ENCODE results near the gene FAM83E.

Gene FAM83E

DNA sequence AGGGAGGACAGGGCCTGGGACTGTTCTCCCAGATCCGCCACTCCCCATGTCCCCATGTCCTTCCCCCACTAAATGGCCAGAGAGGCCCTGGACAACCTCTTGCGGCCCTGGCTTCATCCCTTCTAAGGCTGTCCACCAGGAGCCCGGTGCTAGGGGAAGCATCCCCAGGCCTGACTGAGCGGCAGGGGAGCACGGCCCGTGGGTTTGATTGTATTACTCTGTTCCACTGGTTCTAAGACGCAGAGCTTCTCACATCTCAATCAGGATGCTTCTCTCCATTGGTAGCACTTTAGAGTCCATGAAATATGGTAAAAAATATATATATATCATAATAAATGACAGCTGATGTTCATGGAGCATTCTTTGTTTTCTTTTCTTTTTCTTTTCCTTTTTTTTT lies 7.5 kb downstream of the FAM83E start:
- TF ChIP-seq, protein P1, sequence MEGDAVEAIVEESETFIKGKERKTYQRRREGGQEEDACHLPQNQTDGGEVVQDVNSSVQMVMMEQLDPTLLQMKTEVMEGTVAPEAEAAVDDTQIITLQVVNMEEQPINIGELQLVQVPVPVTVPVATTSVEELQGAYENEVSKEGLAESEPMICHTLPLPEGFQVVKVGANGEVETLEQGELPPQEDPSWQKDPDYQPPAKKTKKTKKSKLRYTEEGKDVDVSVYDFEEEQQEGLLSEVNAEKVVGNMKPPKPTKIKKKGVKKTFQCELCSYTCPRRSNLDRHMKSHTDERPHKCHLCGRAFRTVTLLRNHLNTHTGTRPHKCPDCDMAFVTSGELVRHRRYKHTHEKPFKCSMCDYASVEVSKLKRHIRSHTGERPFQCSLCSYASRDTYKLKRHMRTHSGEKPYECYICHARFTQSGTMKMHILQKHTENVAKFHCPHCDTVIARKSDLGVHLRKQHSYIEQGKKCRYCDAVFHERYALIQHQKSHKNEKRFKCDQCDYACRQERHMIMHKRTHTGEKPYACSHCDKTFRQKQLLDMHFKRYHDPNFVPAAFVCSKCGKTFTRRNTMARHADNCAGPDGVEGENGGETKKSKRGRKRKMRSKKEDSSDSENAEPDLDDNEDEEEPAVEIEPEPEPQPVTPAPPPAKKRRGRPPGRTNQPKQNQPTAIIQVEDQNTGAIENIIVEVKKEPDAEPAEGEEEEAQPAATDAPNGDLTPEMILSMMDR (IDR thresholded peaks at IDR 0.05; ENCODE audit: insufficient read depth, low read depth, low read length, missing control alignments) = no peak
- no peak for DNase-seq (ENCODE audit: low read depth)
- no peak overlapping the region for H3K4me3 ChIP-seq (ENCODE audit: low read depth, low read length)

DNA sequence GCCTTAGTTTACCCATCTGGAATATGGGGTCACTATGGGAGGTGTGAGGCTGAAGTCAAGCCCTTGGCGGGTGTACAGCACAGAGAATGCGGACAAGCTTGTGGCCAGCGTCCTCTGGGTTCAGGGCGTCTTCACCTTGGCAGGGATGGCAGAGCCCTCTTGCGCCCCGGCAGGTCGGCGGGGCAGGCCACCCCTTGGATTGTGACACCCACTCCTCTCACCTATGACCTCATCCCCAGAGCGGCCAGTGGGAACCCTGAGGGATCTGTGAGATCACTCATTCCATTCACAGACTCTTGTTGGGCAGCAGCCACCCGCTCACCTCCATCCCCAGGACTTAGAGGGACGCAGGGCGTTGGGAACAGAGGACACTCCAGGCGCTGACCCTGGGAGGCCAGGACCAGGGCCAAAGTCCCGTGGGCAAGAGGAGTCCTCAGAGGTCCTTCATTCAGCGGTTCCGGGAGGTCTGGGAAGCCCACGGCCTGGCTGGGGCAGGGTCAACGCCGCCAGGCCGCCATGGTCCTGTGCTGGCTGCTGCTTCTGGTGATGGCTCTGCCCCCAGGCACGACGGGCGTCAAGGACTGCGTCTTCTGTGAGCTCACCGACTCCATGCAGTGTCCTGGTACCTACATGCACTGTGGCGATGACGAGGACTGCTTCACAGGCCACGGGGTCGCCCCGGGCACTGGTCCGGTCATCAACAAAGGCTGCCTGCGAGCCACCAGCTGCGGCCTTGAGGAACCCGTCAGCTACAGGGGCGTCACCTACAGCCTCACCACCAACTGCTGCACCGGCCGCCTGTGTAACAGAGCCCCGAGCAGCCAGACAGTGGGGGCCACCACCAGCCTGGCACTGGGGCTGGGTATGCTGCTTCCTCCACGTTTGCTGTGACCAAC lies 8.2 kb downstream of the FAM83E start, which contains the start of gene SPACA4:
SPACA4 (plus strand) TSS at position 280 of the 896 bp plus-strand sequence; CDS start at position 517, 237 bp downstream.
- no peak for DNase-seq (ENCODE audit: low read depth)
- TF ChIP-seq, protein P1 (IDR thresholded peaks at IDR 0.05; ENCODE audit: insufficient read depth, low read depth, low read length, missing control alignments) = no peak
- H3K4me3 ChIP-seq (ENCODE audit: low read depth, low read length) = no peak within 1 kb of the TSS

DNA sequence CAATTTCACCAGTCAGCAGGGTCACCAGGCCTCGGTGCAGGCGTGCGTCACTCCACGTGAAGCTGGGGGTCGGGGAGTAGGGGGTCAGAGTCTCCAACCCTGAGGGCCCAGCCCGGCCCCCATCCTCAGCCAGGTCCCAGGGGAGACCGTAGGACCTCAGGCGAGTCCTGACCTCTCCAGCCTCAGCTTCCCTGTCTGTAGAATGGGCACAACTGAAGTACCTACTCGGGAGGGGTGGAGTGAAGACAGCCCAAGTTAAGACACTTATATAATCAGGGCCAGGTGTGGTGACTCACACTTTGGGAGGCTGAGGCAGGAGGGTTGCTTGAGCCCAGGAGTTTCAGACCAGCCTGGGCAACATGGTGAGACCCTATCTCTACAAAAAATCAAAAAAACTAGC lies 11.0 kb downstream of the FAM83E start:
- no peak for DNase-seq (ENCODE audit: low read depth)
- TF ChIP-seq, protein P1 (IDR thresholded peaks at IDR 0.05; ENCODE audit: insufficient read depth, low read depth, low read length, missing control alignments) = no peak
- H3K4me3 ChIP-seq (ENCODE audit: low read depth, low read length) = no peak overlapping the region

DNA sequence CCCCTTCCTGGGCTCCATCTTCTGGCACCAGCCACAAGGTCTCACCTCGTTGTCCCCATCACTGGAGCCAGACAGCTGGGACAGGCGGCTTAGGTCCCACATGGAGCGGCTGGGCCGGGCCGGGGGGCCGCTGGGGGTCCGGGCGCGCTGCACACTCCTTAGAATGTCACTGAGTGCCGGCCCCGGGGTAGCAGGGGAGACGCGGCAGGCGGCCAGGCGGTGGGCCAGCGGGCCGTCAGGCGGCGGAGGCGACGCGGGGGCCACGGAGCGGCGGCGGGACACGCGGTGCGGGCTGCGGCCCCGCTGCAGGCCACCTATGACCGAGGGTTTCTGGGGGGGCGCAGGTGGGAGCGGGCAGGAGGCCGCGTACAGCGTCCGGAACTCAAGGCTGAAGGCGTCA lies 11.4 kb downstream of the FAM83E start:
- TF ChIP-seq, protein P1 (IDR thresholded peaks at IDR 0.05; ENCODE audit: insufficient read depth, low read depth, low read length, missing control alignments) = no peak
- no peak for DNase-seq (ENCODE audit: low read depth)
- no peak overlapping the region for H3K4me3 ChIP-seq (ENCODE audit: low read depth, low read length)

DNA sequence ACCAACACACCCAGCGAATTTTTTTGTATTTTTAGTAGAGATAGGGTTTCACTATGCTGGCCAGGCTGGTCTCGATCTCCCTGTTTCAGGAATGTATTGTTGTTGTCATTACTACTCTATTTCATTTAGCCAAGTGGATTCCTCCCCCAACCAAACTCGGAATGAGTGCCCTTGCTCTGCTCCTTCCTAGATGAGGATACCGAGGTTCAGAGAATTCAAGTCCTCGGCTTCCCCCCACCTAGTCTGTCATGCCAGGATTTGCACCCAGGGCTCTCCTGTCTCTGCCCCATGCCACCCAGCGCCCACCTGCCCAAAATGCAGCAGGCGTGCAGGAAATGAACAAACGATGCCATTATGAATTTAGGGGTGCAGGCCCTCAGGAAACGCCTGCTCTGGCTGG lies 11.9 kb downstream of the FAM83E start:
- no peak overlapping the region for H3K4me3 ChIP-seq (ENCODE audit: low read depth, low read length)
- no peak for DNase-seq (ENCODE audit: low read depth)
- TF ChIP-seq, protein P1 (IDR thresholded peaks at IDR 0.05; ENCODE audit: insufficient read depth, low read depth, low read length, missing control alignments) = no peak

DNA sequence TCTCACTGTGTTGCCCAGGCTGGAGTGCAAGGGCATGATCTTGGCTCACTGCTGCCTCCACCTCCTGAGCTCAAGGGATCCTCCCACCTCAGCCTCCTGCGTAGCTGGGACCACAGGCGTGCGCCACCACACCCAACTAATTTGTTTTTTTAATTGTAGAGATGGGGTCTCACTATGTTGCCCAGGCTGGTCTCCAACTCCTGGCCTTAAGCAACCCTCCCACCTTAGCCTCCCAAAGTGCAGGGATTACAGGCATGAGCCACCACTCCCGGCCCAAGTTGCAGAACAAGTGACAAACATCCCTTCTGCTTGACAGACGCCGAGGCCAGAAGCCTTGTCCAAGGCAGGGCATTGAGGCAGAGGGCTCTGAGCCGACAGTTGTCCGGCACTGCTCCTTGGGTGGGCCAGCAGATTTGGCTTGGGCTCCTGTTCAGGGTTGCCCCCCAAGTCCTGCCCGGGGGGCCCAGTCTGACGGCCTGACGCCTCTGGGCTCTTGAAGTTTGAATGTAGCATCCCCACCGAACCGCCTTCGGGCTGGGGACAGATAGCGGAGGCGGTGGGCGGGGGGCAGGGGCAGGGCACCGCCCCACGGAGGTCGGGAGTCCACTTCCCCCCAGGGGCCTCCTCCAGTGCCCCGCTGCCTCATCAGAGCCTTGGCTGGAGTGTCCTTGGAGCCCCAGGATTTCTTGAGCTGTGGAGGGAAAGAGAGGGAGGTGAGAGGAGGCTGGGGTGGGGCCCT lies 14.0 kb downstream of the FAM83E start:
- TF ChIP-seq, protein P1 (IDR thresholded peaks at IDR 0.05; ENCODE audit: insufficient read depth, low read depth, low read length, missing control alignments) = no peak
- no peak for DNase-seq (ENCODE audit: low read depth)
- no peak overlapping the region for H3K4me3 ChIP-seq (ENCODE audit: low read depth, low read length)

All from GM12865 (cell line).